ENCODE results near the gene OR1K1.

Gene OR1K1, protein sequence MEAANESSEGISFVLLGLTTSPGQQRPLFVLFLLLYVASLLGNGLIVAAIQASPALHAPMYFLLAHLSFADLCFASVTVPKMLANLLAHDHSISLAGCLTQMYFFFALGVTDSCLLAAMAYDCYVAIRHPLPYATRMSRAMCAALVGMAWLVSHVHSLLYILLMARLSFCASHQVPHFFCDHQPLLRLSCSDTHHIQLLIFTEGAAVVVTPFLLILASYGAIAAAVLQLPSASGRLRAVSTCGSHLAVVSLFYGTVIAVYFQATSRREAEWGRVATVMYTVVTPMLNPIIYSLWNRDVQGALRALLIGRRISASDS

DNA sequence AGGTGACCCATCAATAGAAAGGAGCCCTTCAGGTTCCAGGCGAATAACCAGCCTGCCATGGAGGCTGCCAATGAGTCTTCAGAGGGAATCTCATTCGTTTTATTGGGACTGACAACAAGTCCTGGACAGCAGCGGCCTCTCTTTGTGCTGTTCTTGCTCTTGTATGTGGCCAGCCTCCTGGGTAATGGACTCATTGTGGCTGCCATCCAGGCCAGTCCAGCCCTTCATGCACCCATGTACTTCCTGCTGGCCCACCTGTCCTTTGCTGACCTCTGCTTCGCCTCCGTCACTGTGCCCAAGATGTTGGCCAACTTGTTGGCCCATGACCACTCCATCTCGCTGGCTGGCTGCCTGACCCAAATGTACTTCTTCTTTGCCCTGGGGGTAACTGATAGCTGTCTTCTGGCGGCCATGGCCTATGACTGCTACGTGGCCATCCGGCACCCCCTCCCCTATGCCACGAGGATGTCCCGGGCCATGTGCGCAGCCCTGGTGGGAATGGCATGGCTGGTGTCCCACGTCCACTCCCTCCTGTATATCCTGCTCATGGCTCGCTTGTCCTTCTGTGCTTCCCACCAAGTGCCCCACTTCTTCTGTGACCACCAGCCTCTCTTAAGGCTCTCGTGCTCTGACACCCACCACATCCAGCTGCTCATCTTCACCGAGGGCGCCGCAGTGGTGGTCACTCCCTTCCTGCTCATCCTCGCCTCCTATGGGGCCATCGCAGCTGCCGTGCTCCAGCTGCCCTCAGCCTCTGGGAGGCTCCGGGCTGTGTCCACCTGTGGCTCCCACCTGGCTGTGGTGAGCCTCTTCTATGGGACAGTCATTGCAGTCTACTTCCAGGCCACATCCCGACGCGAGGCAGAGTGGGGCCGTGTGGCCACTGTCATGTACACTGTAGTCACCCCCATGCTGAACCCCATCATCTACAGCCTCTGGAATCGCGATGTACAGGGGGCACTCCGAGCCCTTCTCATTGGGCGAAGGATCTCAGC is at the start of gene OR1K1:
OR1K1 (plus strand) TSS at position 58 of the 995 bp plus-strand sequence; CDS start at position 58, 0 bp downstream.
- DNase-seq (ENCODE audit: low read depth): no peak
- TF ChIP-seq, protein P1, sequence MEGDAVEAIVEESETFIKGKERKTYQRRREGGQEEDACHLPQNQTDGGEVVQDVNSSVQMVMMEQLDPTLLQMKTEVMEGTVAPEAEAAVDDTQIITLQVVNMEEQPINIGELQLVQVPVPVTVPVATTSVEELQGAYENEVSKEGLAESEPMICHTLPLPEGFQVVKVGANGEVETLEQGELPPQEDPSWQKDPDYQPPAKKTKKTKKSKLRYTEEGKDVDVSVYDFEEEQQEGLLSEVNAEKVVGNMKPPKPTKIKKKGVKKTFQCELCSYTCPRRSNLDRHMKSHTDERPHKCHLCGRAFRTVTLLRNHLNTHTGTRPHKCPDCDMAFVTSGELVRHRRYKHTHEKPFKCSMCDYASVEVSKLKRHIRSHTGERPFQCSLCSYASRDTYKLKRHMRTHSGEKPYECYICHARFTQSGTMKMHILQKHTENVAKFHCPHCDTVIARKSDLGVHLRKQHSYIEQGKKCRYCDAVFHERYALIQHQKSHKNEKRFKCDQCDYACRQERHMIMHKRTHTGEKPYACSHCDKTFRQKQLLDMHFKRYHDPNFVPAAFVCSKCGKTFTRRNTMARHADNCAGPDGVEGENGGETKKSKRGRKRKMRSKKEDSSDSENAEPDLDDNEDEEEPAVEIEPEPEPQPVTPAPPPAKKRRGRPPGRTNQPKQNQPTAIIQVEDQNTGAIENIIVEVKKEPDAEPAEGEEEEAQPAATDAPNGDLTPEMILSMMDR (conservative IDR thresholded peaks at IDR 0.05; ENCODE audit: low read depth, low read length): no peak
- no peak within 1 kb of the TSS for H3K4me3 ChIP-seq (ENCODE audit: low read length)

DNA sequence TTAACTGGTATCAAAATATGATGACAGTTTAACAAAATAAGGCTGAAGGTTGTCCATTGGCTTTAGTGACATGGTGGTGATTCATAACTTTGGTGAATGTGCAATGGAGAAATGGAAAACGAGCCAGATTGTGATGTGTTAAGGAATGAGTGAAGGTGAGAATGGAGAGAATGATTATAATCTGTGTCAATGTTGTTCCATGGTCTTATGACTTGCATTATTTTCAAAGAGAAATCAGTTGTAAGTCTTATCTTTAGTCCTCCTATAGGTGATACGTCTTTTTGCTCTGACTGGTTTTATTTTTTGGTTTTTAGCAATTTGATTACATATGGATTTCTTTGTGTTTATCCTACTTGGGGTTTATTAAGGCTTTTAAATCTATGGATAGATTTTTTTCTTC is 45.1 kb upstream of the OR1K1 start:
- TF ChIP-seq, protein P1 (conservative IDR thresholded peaks at IDR 0.05; ENCODE audit: low read depth, low read length): no peak
- no peak for DNase-seq (ENCODE audit: low read depth)
- H3K4me3 ChIP-seq (ENCODE audit: low read length): no peak overlapping the region

DNA sequence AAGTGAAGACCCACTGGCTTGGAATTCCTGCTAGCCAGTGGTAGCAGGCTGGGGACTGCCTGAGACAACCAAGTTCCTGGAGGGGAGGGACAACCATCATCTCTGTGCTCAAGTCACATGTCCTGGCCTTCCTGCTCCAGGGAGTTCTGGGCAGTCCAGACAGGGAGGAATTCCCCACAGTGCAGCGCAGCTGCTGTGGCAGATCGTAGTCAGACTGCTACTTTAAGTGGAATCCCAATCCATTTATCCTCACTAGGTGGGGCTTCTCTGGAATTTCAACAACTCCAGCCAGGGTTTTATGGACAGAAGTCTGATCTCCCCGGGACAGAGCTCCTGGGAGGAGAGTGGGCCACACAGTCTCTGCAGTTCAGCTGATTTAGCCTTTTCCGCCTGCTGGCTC is 32.1 kb upstream of the OR1K1 start:
- H3K4me3 ChIP-seq (ENCODE audit: low read length): no peak overlapping the region
- TF ChIP-seq, protein P1 (conservative IDR thresholded peaks at IDR 0.05; ENCODE audit: low read depth, low read length): no peak
- no peak for DNase-seq (ENCODE audit: low read depth)

DNA sequence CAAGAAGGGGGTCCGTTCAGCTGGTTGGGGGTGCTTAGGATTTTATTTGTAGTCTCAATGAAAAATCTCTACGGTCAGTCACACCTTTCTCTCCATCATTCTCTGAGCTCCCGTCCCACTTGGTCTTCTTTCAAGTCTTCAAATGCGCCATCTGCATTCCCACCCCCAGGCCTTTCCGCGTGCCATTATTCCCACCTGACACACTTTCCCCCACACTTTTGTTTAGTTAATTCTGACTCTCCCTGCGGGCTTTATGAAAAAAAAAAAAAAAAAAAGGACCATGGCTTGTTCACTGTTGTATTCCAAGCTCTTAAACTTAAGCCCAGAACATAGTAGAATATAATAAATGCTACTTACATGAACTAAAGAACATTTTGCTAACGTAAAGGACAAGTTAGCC is 22.9 kb upstream of the OR1K1 start:
- TF ChIP-seq, protein P1 (conservative IDR thresholded peaks at IDR 0.05; ENCODE audit: low read depth, low read length): no peak
- no peak for DNase-seq (ENCODE audit: low read depth)
- H3K4me3 ChIP-seq (ENCODE audit: low read length): no peak overlapping the region

DNA sequence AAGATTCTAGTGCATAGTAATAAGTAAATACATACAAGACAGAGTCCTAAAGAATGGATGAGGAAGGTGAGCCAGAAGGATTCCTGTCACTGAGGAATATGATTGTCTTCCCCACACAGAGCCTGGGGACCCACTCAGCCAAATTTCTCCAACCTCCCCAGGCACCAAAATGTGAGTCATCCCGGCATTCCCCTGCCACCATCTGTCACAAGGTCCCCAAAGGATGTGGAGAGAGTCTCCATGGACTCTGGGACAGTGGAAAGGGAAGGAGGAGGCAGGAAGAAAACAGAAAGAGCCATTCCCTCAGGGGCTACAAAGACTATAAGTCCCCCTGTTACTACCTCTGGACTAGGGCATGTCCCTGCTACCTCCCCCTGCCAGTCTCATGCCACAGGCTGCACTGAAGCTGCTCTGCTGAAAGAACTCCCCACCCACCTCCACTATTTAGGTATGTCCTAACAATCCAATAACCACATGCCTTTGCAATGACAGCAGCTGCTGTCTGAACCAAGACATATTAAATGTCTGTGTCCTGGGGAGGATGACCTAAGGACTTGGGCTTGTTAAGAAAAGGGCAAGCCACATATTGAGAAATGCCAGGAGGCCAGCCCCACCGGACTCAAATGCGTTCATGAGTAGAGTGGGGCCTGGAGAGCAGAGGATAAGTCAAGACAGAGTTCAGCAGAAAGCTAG is 21.8 kb upstream of the OR1K1 start:
- no peak for DNase-seq (ENCODE audit: low read depth)
- TF ChIP-seq, protein P1 (conservative IDR thresholded peaks at IDR 0.05; ENCODE audit: low read depth, low read length): no peak
- H3K4me3 ChIP-seq (ENCODE audit: low read length): no peak overlapping the region

DNA sequence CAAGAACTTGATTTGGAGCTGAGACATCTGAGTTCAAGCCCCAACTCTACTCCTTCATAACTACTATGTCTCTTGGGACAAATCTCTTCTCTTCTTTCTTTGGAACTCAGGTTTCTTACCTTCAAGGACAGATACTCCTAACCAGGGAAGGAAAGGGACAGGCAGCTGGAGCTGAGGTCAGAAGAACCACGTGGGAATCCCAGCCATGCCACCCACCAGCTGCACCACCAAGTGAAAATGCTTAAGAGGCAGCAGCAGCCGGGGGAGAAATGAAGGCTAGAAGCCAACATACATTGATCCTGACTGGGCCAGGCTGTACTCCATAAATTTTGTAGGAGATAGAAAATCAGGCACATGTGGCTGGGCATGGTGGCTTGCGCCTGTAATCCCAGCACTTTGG is 20.7 kb upstream of the OR1K1 start:
- no peak for DNase-seq (ENCODE audit: low read depth)
- TF ChIP-seq, protein P1 (conservative IDR thresholded peaks at IDR 0.05; ENCODE audit: low read depth, low read length): no peak
- no peak overlapping the region for H3K4me3 ChIP-seq (ENCODE audit: low read length)
